Measurements from ENCODE around the gene HYDIN.

Gene HYDIN

DNA sequence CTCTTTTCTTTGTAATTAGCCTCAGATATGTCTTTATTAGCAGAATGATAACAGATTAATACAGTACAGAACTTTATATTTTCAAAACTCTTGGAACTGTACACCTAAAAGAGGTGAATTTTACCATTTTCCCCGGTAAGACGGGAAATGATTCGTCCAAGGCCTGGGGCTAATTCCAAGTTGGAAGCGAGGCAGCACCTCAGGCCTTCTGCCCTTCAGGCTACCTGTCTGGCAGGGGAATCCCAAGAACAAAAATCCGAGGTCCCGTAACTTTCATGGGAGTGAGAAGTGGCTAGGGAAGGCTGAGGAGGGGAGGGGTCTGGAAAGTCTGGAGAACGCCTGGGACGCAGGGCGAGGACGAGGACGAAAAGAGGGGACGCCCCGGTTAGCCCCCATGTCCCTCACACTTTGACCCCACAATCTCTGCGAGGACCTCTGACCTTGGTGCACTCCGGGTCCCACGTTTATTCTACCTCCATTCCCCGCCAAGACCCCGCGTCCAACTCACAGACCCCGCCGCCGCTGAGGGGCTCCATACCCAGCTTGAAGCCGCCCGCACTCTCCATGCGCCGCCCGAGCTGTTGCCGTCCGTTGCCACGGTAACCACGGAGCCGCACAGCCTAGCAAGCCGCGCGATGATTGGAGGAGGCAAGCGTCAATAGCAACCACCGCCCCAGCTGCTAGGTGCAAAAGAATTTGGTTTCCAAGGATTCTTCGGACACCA is at the start of gene HYDIN:
HYDIN (minus strand) TSS at position 601 of the 724 bp plus-strand sequence. CDS start 43,827 bp downstream, outside the sequence.
- in situ Hi-C loops (cut with MboI; ENCODE audit: low pct_unique_long_range_greater_than_20kb, low sequenced_read_pairs), result no loop called here
- DNase-seq, result peak; percentile 18

DNA sequence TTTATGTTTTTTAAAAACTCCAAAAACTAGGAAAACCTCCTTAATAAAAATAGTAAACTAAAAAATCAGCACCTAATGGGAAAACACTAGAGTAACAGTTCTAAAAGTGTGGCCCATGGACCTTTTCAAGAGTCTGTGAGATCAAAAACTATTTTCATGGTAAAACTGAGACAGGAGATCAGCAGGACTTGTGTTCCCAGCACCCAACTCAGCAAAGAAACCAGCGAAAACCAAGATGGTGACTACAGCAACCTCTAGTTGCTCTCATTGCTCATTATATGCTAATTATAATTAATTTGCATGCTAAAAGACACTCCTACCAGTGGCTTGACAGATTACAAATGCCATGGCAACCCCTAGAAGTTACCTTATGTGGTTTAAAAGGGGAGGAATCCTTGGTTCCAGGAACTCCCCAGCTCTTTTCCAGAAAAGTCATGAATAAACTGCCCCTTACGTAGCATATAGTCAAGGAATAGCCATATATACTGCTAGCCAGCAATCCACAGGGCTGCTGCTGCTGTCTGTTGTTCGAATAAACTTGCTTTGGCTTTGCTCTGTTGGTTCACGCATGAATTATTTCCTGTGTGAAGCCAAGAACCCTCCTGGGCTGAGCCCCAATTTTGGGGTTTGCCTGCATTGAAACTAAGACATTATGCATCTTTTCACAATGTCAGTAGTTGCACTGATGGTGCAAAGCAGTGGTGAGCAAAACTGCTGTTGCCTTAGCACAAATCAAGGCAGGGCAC is 46.2 kb upstream of the HYDIN start:
- in situ Hi-C loops (cut with MboI; ENCODE audit: low pct_unique_long_range_greater_than_20kb, low sequenced_read_pairs), result no loop called here
- DNase-seq, result no peak

DNA sequence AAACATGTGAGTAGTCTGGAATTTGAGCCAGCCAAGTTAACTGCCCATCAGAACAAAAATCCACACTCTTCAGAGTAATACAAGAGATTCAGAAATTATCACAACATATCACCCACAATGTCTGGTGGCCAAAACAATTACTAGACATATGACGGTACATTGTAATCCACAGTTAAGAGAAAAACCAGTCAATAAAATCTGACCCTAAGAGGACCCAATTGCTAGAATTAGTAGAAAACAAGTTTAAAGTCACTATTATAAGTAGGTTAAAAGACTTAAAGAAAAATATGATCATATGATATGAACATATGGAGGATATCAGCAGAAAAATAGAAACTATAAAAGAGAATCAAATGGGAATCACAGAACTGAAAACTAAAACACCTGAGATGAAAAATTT is 42.9 kb upstream of the HYDIN start:
- no peak for DNase-seq
- in situ Hi-C loops (cut with MboI; ENCODE audit: low pct_unique_long_range_greater_than_20kb, low sequenced_read_pairs), result no loop called here

DNA sequence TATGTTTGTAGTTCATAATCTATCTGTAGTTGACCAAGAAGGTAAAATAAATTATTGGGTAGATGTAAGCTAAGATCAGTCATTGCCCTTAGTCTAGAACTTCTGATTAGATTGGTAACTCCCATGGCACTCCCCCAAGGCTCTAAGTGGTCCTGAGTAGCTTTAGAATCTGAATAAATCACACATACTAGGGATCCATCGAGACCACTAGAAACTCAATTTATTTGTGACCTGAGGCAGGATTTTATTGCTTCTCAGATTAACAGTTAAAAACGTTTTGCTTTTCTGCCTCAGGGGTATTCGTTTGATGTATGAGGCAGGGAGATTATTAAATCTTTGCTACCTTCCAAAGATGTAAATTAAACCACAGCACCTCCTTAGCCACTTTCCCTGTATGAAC is 33.8 kb upstream of the HYDIN start:
- in situ Hi-C loops (cut with MboI; ENCODE audit: low pct_unique_long_range_greater_than_20kb, low sequenced_read_pairs), result no loop called here
- no peak for DNase-seq

DNA sequence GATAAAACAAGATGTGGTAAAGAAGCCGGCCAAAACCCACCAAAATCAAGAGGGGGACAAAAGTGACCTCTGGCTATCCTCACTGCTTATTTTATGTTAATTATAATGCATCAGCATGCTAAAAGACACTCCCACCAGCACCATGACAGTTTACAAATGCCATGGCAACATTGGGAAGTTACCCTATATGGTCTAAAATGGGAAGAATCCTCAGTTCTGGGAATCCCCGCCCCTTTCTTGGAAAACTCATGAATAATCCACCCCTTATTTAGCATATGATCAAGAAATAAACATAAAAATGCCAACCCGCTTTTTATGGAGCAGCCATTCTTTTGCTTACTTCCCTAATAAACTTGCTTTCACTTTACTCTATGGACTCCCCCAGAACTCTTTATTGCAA is 33.1 kb upstream of the HYDIN start:
- no peak for DNase-seq
- in situ Hi-C loops (cut with MboI; ENCODE audit: low pct_unique_long_range_greater_than_20kb, low sequenced_read_pairs), result no loop called here

DNA sequence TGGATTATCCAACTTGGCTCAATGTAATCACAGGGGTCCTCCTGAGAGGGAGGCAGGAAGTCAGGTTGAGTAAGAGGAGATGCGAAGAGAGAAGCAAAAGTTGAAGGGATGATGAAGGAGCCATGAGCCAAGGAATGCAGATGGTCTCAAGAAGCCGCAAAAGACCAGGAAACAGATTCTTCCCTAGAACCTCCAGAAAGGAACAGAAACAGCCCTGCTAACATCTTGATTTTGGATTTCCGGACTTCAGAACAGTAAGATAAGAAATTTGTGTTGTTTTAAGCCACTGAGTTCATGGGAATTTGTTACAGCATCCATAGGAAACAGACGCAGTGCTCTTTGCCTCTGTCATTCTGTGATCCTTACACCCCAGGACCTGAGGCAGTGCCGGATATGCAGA is 31.9 kb upstream of the HYDIN start:
- in situ Hi-C loops (cut with MboI; ENCODE audit: low pct_unique_long_range_greater_than_20kb, low sequenced_read_pairs), result no loop called here
- DNase-seq, result no peak

DNA sequence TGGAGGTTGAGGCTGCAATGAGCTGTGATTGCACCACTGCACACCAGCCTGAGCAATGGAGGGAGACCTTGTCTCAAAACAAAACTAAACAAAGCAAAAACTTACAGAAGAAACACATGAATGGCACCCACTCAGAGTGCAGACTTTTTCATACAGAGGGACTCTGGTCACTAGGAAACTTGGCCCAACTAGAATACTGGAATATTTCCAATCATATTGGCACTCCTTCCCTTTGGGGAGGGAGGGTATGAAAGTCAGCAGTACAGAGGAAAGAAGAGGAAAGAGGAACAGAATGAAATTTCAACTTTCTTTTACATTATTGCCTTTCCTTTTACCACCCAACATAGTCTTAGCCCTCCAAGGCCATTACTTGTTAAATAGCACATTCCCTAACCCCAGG is 30.5 kb upstream of the HYDIN start:
- DNase-seq, result no peak
- in situ Hi-C loops (cut with MboI; ENCODE audit: low pct_unique_long_range_greater_than_20kb, low sequenced_read_pairs), result no loop called here

DNA sequence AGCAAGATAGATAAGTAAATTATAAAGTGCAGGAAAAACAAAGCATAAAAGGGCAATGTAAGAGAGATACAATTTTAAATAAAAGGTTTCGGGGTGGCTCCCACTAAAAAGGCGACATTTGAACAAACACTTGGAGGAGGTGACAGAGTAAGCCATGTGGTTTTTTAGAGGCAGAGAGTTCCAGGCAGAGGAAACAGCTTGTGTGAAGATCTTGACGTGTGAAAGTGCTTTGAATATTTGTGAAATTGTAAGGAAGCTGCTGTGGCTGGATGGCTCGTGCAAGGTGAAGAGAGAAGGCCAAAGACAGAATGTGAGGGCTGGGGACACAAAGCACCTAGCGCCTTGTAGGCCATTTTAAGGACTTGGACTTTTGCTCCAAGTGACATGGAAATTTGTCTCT is 28.6 kb upstream of the HYDIN start:
- in situ Hi-C loops (cut with MboI; ENCODE audit: low pct_unique_long_range_greater_than_20kb, low sequenced_read_pairs), result no loop called here
- no peak for DNase-seq

DNA sequence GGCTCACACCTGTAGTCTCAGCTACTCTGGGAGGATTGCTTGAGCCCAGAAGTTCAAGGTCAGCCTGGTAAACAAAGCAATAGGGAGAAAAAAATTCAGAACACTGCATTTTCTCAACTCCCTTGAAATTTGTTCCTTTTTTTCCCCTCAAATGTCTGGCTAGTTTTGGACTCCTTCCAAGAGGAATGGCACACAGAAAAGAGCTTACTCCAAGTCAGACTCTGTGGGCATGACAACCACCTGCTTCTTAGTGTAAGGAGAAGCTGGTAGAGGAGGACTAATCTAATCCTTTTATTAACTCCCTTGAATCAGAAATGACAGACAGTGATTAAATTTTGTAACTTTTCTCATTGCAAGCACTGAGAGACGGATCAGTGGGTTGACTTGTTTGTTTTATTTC is 27.9 kb upstream of the HYDIN start:
- in situ Hi-C loops (cut with MboI; ENCODE audit: low pct_unique_long_range_greater_than_20kb, low sequenced_read_pairs), result no loop called here
- no peak for DNase-seq

DNA sequence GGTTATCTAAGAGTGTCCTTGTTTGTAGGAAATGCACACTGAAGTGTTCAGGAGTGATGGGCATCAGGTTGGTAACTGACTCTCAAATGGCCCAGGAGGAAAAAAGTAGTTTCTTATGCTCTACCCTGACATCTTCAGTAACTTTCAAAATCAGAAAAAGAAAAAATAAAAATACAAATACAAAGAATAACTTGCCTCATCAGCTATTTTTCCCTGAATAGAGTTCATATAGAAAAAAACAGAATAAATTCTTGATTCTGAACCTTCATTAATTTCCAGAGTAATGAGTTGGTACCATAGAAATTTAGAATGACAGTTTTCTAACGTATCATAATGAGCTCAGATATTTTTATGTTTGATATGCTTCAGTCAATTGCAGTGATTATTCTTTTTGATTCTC is 27.2 kb upstream of the HYDIN start:
- in situ Hi-C loops (cut with MboI; ENCODE audit: low pct_unique_long_range_greater_than_20kb, low sequenced_read_pairs), result no loop called here

DNA sequence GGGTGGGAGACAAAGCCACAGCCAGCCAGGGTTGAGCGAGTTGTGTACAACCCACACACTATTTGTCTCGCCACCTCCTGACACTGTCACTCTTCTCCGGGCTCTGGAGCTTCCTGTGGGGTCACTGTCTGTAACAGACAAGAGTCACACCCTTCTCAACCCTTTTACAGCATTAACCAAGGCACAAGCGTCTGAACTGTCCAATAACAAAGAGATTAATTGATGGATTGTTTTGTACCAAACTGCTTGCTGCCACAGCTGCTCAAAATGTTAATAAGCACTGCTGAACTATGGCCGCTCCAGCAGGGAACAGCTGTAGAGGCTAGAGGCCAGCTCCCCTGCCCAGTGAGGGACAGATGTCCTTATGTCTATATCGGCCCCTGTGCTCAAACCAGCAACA is 25.2 kb upstream of the HYDIN start:
- in situ Hi-C loops (cut with MboI; ENCODE audit: low pct_unique_long_range_greater_than_20kb, low sequenced_read_pairs), result no loop called here
- no peak for DNase-seq

More for the DNA sequence above, 27.2 kb upstream of the HYDIN start:
- DNase-seq, result no peak

DNA sequence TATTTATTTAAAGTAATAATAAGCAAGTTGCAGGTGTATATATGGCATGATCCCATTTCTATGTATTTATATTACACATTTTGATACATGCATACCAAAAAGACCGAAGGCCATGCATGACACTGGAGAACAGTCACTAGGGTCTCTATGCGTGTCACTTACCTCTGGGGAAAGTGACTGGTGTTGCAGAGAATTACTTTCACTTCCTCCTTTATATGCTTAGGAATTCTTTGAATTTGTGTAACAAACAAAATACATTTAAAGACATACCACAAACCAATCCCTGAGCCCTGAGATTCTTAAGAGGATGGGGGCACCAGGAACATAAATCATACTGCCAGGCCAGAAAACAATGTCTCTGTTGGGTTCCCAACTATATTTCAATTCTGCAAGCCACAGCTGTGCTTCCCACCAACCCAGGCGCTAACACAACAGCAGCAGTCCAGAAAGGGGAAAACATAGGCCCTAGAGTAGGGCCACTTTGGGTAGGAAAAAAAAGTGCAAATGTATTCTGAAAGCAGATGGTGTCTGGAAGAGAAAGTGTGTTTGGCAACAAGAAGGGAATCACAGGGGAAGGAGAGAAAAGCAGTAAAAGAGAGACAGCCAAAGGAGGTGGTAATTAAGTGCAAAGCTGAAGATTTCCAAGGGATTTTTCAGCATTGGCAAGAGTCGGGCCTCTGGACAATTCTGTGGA is 24.5 kb upstream of the HYDIN start:
- in situ Hi-C loops (cut with MboI; ENCODE audit: low pct_unique_long_range_greater_than_20kb, low sequenced_read_pairs), result no loop called here
- no peak for DNase-seq

DNA sequence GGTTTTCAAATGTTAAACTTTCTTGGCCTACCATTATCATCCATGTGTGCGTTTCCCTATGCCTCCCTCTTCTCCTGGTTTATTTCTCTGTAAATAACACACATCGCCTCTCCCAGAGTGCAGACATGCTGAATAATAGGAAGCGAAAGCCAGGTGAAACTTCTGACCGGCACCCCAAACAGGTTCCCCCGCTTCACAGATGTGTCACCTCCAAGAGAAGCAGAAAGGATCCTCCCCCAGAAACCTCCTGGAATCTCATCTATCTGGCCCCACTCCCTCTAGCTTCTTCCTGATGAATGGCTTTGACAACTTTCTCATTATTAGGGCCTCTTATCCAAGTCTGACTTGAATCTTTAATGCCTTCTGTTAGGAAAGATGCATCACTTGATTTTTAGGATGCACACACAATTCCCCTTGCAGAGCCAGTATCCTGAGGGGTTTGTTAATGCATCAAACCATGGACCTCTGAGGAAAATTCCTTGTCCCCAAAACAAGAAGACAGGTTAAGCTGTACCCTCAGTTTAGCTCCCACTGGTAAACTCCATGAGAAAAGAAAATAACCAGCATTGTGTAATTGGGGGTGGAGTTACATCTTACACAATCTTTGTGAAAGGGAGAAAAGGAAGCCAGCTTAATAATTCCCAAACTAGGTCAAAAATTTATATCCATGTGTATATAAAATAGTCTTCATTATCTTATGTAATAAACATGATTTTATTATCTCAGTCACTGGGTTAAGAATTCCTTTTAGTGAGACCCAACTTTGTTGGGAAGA is 20.1 kb upstream of the HYDIN start:
- no peak for DNase-seq
- in situ Hi-C loops (cut with MboI; ENCODE audit: low pct_unique_long_range_greater_than_20kb, low sequenced_read_pairs), result no loop called here

DNA sequence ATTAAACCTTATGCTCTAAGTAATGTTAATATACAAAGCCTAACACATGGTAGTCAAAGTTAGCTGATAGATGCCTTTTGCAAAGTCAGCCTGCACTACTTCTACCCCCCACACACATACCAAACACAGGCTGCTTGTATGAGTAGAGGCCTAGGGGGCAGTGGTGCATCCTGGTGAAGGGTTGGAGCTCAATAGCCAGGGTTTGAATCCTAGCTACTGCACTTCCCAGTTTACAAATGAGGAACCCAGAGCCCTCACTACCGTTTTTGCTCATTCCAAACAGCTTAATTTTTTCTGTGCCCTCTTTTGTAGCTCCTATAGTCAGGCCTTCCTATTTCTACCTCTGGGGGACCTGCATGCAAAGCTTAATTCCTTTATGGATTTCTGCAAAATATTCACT is 18.9 kb upstream of the HYDIN start:
- peak; percentile 16 for DNase-seq
- in situ Hi-C loops (cut with MboI; ENCODE audit: low pct_unique_long_range_greater_than_20kb, low sequenced_read_pairs), result no loop called here

DNA sequence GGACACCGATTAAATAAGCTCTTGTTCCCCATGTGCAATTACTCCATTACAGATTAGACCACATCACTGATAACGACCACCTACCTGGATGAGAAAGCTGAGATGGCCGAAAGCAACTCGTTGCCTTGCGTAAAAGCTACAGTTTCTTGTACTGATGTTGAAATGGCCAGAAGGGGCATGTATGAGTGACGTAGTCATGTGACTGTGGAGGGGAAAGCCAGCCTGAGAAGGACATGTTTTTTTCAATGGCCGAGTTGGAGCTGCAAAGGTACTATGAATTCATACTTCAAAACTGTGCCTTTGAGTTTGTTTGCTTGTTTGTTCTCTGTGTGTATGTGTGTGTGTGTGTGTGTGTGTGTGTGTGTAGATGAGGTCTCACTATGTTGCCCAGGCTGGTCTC is 17.0 kb upstream of the HYDIN start:
- DNase-seq, result no peak
- in situ Hi-C loops (cut with MboI; ENCODE audit: low pct_unique_long_range_greater_than_20kb, low sequenced_read_pairs), result no loop called here

DNA sequence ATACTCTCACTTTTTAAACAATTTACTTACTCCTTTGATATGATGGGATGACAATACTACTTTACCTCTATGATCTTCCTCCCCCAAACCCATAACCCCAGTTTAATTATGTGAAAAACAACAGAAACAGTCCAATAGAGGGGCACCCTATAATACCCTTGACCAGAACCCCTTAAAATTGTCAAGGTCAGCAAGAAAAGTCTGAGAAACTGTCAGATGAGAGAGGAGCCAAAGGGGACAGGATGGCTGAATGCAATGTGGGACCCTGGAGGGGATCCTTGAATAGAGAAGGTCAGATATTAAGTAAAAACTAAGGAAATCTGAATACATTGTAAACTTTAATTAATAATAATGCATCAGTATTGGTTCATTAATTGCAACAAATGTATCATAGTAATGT is 15.8 kb upstream of the HYDIN start:
- DNase-seq, result no peak
- in situ Hi-C loops (cut with MboI; ENCODE audit: low pct_unique_long_range_greater_than_20kb, low sequenced_read_pairs), result no loop called here

DNA sequence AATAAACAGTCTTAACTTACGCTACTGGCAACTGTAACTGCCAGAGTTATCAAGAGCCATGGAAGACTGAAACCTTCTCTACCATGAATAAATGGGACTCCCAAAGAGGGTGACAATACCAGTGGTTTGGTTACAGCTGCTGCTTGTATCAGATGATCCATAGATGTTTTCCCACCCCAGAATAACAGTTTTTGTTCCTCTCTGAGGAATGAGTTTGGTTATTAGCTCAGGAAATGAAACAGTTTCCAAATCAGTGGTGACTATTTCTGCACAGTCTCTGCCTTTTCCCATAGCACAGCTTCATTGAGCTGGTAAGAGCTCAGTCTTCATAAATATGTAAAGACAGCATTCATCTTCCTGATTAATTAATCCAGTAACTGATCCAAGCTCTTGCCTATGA is 14.0 kb upstream of the HYDIN start:
- no peak for DNase-seq
- in situ Hi-C loops (cut with MboI; ENCODE audit: low pct_unique_long_range_greater_than_20kb, low sequenced_read_pairs), result no loop called here

DNA sequence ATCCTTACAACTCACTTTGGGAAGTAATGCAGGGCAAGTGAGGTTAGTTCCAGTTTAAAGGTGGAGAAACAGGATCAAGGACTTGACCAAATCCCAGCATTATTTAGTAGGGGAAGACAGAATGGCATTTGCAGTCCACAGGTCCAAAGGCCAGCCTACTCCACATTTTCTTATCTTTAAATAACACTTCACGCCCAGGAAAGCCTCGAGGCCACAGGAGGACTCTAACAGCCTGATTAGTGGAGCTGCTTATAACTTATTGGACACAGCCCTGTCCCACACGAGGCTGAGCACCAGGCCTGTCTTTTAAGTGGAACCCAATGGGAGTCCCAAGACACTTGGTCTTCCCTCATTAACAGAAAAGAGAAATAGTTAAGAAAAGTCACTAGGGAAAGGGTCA is 12.1 kb upstream of the HYDIN start:
- DNase-seq, result no peak
- in situ Hi-C loops (cut with MboI; ENCODE audit: low pct_unique_long_range_greater_than_20kb, low sequenced_read_pairs), result no loop called here

DNA sequence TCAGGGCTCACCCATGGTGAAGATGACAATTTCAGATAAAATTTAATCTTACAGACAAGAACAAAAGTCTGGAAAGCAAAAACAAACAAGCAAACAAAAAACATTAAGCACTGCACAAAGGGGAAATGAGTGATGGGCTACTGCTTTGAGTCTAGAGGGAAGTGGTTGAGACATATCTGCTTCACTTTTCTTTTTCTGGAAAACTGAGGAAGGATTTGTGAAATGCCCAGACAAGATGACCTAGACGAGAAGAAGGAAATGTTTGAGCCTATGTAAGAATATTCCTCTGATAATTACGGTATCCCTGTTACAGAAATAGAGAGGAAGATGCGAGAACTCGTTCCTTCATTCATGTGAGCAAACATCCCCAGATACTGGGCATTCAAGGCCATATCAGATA is 11.5 kb upstream of the HYDIN start:
- no peak for DNase-seq
- in situ Hi-C loops (cut with MboI; ENCODE audit: low pct_unique_long_range_greater_than_20kb, low sequenced_read_pairs), result no loop called here

DNA sequence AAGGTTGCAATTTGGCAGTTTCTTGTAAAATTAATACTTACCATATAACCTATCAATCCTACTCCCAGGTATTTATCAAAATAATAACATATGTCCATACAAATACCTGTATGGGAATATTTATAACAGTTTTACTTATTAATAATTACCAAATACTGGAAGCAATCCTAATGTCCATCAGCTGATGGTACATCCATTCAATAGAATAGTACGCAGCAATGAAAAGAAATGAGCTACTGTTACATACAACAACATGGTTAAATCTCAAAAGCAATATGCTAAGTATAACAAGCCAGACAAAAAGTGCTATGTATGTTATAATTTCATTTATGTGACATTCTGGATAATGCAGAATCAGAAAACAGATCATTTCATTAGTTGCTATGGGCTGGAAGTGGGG is 1.2 kb downstream of the HYDIN start:
- in situ Hi-C loops (cut with MboI; ENCODE audit: low pct_unique_long_range_greater_than_20kb, low sequenced_read_pairs), result no loop called here
- no peak for DNase-seq
